GM19099 (cell line): ENCODE data around the gene MARCHF5.

ENCODE experiments used
- POLR2A ChIP-seq: IDR thresholded peaks from 3 replicates; pipeline ENCODE4 v1.6.1; 2011; ENCODE audit warnings: low read depth; ENCODE audit not compliant: insufficient read length; ENCODE audit errors: extremely low read depth

MARCHF5 gene

GRCh38 chr10:92350411-92350810 lies 59.4 kb downstream of the MARCHF5 start:
- TF ChIP-seq POLR2A = no peak

GRCh38 chr10:92354587-92354986 lies 63.6 kb downstream of the MARCHF5 start:
- no peak for TF ChIP-seq POLR2A

- TF ChIP-seq POLR2A = no peak
Observed at GRCh38 chr10:92356041-92356440, 65.1 kb downstream of the MARCHF5 start.

GRCh38 chr10:92363498-92363897 lies 72.5 kb downstream of the MARCHF5 start:
- TF ChIP-seq POLR2A = no peak

- no peak for TF ChIP-seq POLR2A
Observed at GRCh38 chr10:92366412-92367021, 75.5 kb downstream of the MARCHF5 start.

GRCh38 chr10:92377962-92378361 lies 87.0 kb downstream of the MARCHF5 start:
- TF ChIP-seq POLR2A = no peak

- no peak for TF ChIP-seq POLR2A
Observed at GRCh38 chr10:92381543-92381954, 90.6 kb downstream of the MARCHF5 start.

- TF ChIP-seq POLR2A = no peak
Observed at GRCh38 chr10:92382631-92383030, 91.7 kb downstream of the MARCHF5 start.

GRCh38 chr10:92384741-92385140 lies 93.8 kb downstream of the MARCHF5 start:
- TF ChIP-seq POLR2A = no peak

GRCh38 chr10:92385831-92386230 lies 94.9 kb downstream of the MARCHF5 start:
- TF ChIP-seq POLR2A = no peak

- no peak for TF ChIP-seq POLR2A
Observed at GRCh38 chr10:92387289-92387940, 96.4 kb downstream of the MARCHF5 start.

GRCh38 chr10:92395271-92395670 lies 104.3 kb downstream of the MARCHF5 start:
- TF ChIP-seq POLR2A = no peak
